Measurements from ENCODE around the gene AKR7A2.
"Not testable (repeated sequence)": the region's sequence is repeated elsewhere in the genome, so short reads cannot be mapped to it uniquely, and the experiment has no call there.

Gene AKR7A2

DNA sequence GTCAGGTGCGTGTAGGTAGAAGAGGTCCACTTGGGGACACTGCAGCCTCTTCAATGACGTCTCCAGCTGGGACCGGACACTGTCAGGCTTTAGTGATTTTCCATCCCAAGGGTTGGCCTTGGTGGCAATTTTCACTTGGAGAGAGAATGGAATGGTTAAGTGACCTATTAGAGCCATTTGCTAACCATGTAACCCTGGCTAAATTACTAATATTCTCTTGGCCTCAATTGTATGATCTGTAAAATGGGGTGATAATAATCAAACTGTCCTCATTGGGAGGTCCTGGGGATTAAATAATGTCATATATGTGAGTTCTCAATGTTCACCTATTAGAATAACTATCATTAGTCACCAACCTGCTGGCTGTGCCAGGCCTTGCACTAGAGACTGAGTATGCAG lies 3.4 kb downstream of the AKR7A2 start:
- H3K4me3 ChIP-seq (ENCODE audit: low read depth in 1 of 5, low read length in 5 of 5): no peak overlapping the region
- H3K27ac ChIP-seq (ENCODE audit: low read depth, low read length): no peak overlapping the region
- H3K9ac ChIP-seq (ENCODE audit: low read length in 5 of 5): no peak overlapping the region
- H3K4me1 ChIP-seq (ENCODE audit: control insufficient read depth in 5 of 5, insufficient read depth in 5 of 5, low read length in 5 of 5): peaks cover 13 to 43% (median 38%) of the 10 kb centered on the region in 5 donors
- H3K36me3 ChIP-seq (ENCODE audit: control insufficient read depth in 5 of 5, insufficient read depth in 5 of 5, low read length in 5 of 5): peaks cover 4 to 50% (median 48%) of the 10 kb centered on the region in 5 donors
- H3K9me3 ChIP-seq (ENCODE audit: control insufficient read depth in 5 of 5, low read length in 5 of 5): no peaks in the 10 kb centered on the region
- no peaks in the 10 kb centered on the region for H3K27me3 ChIP-seq (ENCODE audit: control insufficient read depth in 5 of 5, insufficient read depth in 4 of 5, low read length in 5 of 5)

DNA sequence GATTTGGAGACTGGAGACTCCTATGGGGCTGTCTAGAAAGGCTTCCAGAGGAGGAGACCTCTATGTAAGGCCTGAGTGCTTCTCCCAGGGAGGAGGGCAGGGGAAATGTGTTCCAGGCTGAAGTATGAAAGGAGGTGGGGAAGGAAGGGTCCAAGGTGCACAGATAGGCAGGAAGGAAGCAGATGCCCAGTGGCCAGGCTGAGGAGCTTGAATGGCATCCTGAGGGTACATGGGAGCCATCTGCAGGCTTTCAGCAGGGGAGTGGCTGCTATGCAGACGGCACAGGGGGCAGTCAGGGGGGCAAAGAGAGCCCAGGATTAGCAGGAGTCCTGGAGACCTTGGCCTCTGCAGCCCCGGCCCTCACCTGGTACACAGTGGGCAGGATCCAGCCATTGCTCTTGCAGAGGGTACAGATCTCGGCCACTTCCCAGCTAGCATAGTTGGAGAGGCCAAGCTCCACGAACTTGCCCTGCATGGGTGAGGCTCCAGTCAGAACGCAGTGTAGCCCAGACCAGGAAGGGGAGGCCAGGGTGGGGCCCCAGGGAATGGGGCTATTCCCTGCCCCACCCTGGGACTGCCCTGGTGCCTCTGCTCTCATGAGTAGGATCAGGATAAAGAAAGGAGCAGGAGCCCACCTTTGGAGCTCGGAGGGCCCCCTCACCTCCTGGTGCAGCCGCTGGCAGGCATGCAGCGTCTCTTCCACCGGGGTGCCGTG lies 4.0 kb downstream of the AKR7A2 start:
- H3K27me3 ChIP-seq (ENCODE audit: control insufficient read depth in 5 of 5, insufficient read depth in 4 of 5, low read length in 5 of 5): no peaks in the 10 kb centered on the region
- no peak overlapping the region for H3K27ac ChIP-seq (ENCODE audit: low read depth, low read length)
- no peak overlapping the region for H3K9ac ChIP-seq (ENCODE audit: low read length in 5 of 5)
- H3K4me3 ChIP-seq (ENCODE audit: low read depth in 1 of 5, low read length in 5 of 5): no peak overlapping the region
- no peaks in the 10 kb centered on the region for H3K9me3 ChIP-seq (ENCODE audit: control insufficient read depth in 5 of 5, low read length in 5 of 5)
- H3K36me3 ChIP-seq (ENCODE audit: control insufficient read depth in 5 of 5, insufficient read depth in 5 of 5, low read length in 5 of 5): peaks cover 4 to 56% (median 54%) of the 10 kb centered on the region in 5 donors
- peaks cover 11 to 37% (median 33%) of the 10 kb centered on the region in 5 donors for H3K4me1 ChIP-seq (ENCODE audit: control insufficient read depth in 5 of 5, insufficient read depth in 5 of 5, low read length in 5 of 5)

DNA sequence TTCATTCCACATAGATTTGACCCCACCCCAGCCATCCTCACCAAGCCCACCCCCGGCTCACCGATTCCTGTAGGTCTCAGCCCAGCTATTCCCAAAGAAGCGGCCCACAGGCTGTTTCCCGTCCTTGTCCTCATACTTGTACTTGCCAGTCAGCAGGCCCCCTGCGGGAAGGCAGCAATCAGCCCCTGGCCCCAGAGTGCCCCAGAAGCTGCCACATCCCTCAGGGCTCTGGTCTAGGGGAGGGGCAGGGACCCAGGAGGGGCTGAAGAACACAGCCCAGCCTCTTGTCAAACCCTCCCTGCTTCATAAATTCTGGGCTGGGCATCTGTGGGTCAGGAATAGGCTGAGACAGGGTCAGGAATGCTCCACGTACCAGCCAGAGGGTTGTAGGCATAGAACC lies 5.0 kb downstream of the AKR7A2 start:
- Histone ChIP-seq H3K9ac (ENCODE audit: low read length in 5 of 5) (no peak overlapping the region), H3K27ac (ENCODE audit: low read depth, low read length) (no peak overlapping the region), H3K9me3 (ENCODE audit: control insufficient read depth in 5 of 5, low read length in 5 of 5) (no peaks in the 10 kb centered on the region), H3K27me3 (ENCODE audit: control insufficient read depth in 5 of 5, insufficient read depth in 4 of 5, low read length in 5 of 5) (no peaks in the 10 kb centered on the region), H3K4me3 (ENCODE audit: low read depth in 1 of 5, low read length in 5 of 5) (no peak overlapping the region), H3K4me1 (ENCODE audit: control insufficient read depth in 5 of 5, insufficient read depth in 5 of 5, low read length in 5 of 5) (peaks cover 10 to 31% (median 28%) of the 10 kb centered on the region in 5 donors), H3K36me3 (ENCODE audit: control insufficient read depth in 5 of 5, insufficient read depth in 5 of 5, low read length in 5 of 5) (peaks cover 4 to 63% (median 61%) of the 10 kb centered on the region in 5 donors)

DNA sequence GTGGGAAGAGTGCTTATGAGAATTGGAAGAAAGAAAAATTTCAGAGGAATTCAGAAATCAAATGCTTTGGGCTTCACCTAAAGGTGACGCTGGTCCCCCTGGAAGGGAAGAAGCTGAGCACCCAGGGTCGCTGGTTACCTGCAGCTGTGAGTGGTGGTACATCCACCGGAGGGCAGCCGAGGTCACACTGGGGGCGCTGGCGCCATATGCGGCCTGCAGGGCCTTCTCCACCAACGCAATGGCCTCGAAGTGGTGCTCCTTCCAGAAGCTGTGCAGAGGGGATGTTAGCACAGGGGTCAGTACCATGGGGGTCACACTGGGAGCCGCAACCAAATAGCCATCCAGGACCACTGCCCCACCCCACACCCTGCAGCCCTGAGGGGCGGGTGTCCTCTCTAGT lies 6.1 kb downstream of the AKR7A2 start:
- Histone ChIP-seq H3K36me3 (ENCODE audit: control insufficient read depth in 5 of 5, insufficient read depth in 5 of 5, low read length in 5 of 5) (peaks cover 4 to 64% (median 61%) of the 10 kb centered on the region in 5 donors), H3K4me3 (ENCODE audit: low read depth in 1 of 5, low read length in 5 of 5) (no peak overlapping the region), H3K4me1 (ENCODE audit: control insufficient read depth in 5 of 5, insufficient read depth in 5 of 5, low read length in 5 of 5) (peaks cover 6 to 22% (median 18%) of the 10 kb centered on the region in 5 donors)

DNA sequence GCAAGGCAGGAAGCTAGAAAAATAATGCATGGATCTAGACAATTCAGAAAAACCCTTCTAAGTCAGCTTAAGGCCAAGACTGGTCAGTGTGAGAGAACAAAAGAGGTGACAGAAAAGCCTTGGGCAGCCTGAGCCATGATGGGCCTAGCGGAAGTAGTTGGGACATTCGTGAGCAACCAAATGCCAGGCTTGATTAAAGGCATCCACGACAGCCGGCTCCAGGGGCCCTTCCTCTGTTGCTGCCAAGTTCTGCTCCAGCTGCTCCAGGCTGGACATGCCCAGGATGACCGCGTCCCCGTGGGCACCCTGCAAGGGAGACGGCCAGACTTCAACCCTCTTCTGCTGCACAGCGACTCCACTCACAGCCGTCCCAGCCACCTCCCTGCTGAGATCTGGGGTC lies 7.9 kb downstream of the AKR7A2 start:
- H3K9ac ChIP-seq (ENCODE audit: low read length in 5 of 5); H3K27ac ChIP-seq (ENCODE audit: low read depth, low read length); H3K4me3 ChIP-seq (ENCODE audit: low read depth in 1 of 5, low read length in 5 of 5); H3K27me3 ChIP-seq (ENCODE audit: control insufficient read depth in 5 of 5, insufficient read depth in 4 of 5, low read length in 5 of 5); H3K4me1 ChIP-seq (ENCODE audit: control insufficient read depth in 5 of 5, insufficient read depth in 5 of 5, low read length in 5 of 5); H3K9me3 ChIP-seq (ENCODE audit: control insufficient read depth in 5 of 5, low read length in 5 of 5): not testable (repeated sequence)
- H3K36me3 ChIP-seq (ENCODE audit: control insufficient read depth in 5 of 5, insufficient read depth in 5 of 5, low read length in 5 of 5): peaks cover 4 to 64% (median 61%) of the 10 kb centered on the region in 5 donors

More for the DNA sequence above, 6.1 kb downstream of the AKR7A2 start:
- Histone ChIP-seq H3K27ac (ENCODE audit: low read depth, low read length) (no peak overlapping the region), H3K9ac (ENCODE audit: low read length in 5 of 5) (no peak overlapping the region), H3K27me3 (ENCODE audit: control insufficient read depth in 5 of 5, insufficient read depth in 4 of 5, low read length in 5 of 5) (no peaks in the 10 kb centered on the region), H3K9me3 (ENCODE audit: control insufficient read depth in 5 of 5, low read length in 5 of 5) (no peaks in the 10 kb centered on the region)

DNA sequence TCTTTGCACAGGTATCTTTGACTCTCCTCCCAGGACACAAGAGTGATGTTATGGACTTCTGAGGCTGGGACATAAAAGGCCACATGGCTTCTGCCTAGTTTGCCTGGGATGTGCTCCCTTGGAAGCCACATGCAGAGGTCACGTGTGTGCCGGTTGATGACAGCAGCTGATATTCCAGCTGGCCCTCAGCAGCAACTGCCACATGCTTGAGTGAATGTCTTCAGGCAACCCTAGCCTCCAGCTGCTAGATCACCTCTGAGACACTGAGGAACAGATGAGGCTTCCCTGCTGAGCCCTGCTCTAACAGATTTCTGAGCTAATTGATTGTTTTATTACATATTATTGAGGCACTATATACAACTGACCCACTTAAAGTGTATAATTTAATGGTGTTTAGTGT lies 11.7 kb downstream of the AKR7A2 start:
- Histone ChIP-seq H3K4me1 (ENCODE audit: control insufficient read depth in 5 of 5, insufficient read depth in 5 of 5, low read length in 5 of 5) (no peaks in the 10 kb centered on the region), H3K36me3 (ENCODE audit: control insufficient read depth in 5 of 5, insufficient read depth in 5 of 5, low read length in 5 of 5) (peaks cover 0 to 33% (median 28%) of the 10 kb centered on the region in 5 donors), H3K4me3 (ENCODE audit: low read depth in 1 of 5, low read length in 5 of 5) (no peak overlapping the region), H3K9ac (ENCODE audit: low read length in 5 of 5) (no peak overlapping the region), H3K27ac (ENCODE audit: low read depth, low read length) (no peak overlapping the region), H3K9me3 (ENCODE audit: control insufficient read depth in 5 of 5, low read length in 5 of 5) (peaks cover 0 to 3% (median 2%) of the 10 kb centered on the region in 5 donors), H3K27me3 (ENCODE audit: control insufficient read depth in 5 of 5, insufficient read depth in 4 of 5, low read length in 5 of 5) (no peaks in the 10 kb centered on the region)

DNA sequence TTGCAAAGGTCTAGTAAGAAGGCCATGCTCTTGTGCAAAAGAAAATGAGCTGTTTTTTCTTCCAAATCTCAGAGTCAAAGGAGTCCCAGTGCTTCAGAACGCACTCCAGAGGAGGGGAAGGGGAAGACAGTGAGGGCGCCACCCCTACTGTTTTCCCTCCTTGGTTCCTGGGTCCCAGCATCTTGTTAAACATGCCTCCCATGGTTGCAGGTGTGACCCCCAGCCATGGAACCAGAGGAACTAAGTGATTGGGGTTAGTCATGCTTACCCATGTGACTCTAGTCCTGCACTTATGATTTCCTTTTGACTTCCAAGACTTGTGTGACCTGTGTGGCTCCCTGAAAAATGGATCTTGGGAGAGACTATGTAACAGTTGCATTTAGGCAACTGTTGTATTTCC lies 17.3 kb downstream of the AKR7A2 start:
- no peak overlapping the region for H3K9ac ChIP-seq (ENCODE audit: low read length in 5 of 5)
- H3K4me1 ChIP-seq (ENCODE audit: control insufficient read depth in 5 of 5, insufficient read depth in 5 of 5, low read length in 5 of 5): no peaks in the 10 kb centered on the region
- H3K27me3 ChIP-seq (ENCODE audit: control insufficient read depth in 5 of 5, insufficient read depth in 4 of 5, low read length in 5 of 5): no peaks in the 10 kb centered on the region
- peaks cover 0 to 3% (median 0%) of the 10 kb centered on the region in 5 donors for H3K36me3 ChIP-seq (ENCODE audit: control insufficient read depth in 5 of 5, insufficient read depth in 5 of 5, low read length in 5 of 5)
- H3K4me3 ChIP-seq (ENCODE audit: low read depth in 1 of 5, low read length in 5 of 5): peak overlapping the region in 2 of 5 donors; percentile 4 to 11
- H3K9me3 ChIP-seq (ENCODE audit: control insufficient read depth in 5 of 5, low read length in 5 of 5): peaks cover 0 to 13% (median 12%) of the 10 kb centered on the region in 5 donors
- H3K27ac ChIP-seq (ENCODE audit: low read depth, low read length): no peak overlapping the region

DNA sequence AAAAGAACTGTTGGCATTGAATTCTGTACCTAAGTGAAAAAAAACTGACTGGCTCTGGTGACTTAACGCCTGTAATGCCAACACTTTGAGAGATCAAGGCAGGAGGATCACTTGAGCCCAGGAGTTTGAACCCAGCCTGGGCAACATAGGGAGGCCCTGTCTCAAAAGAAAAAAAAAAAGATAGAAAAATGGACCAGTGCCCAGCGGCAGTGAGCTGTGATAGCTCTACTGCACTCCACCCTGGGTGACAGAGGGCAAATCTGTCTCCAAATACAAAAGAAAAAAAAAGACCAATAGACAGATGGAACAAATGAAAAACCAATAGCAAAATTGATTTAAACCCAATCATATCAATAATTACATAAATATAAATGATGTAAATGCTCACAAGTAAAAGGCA lies 22.7 kb downstream of the AKR7A2 start:
- Histone ChIP-seq H3K4me3 (ENCODE audit: low read depth in 1 of 5, low read length in 5 of 5) (peak overlapping the region; percentile 63 to 72 (median 68)), H3K36me3 (ENCODE audit: control insufficient read depth in 5 of 5, insufficient read depth in 5 of 5, low read length in 5 of 5) (peaks cover 0 to 3% (median 0%) of the 10 kb centered on the region in 5 donors), H3K9ac (ENCODE audit: low read length in 5 of 5) (peak overlapping the region in 2 of 5 donors; percentile 41 to 68), H3K27ac (ENCODE audit: low read depth, low read length) (no peak overlapping the region), H3K4me1 (ENCODE audit: control insufficient read depth in 5 of 5, insufficient read depth in 5 of 5, low read length in 5 of 5) (peaks cover 0 to 13% (median 10%) of the 10 kb centered on the region in 5 donors), H3K27me3 (ENCODE audit: control insufficient read depth in 5 of 5, insufficient read depth in 4 of 5, low read length in 5 of 5) (no peaks in the 10 kb centered on the region), H3K9me3 (ENCODE audit: control insufficient read depth in 5 of 5, low read length in 5 of 5) (peaks cover 0 to 2% (median under 1%) of the 10 kb centered on the region in 5 donors)

DNA sequence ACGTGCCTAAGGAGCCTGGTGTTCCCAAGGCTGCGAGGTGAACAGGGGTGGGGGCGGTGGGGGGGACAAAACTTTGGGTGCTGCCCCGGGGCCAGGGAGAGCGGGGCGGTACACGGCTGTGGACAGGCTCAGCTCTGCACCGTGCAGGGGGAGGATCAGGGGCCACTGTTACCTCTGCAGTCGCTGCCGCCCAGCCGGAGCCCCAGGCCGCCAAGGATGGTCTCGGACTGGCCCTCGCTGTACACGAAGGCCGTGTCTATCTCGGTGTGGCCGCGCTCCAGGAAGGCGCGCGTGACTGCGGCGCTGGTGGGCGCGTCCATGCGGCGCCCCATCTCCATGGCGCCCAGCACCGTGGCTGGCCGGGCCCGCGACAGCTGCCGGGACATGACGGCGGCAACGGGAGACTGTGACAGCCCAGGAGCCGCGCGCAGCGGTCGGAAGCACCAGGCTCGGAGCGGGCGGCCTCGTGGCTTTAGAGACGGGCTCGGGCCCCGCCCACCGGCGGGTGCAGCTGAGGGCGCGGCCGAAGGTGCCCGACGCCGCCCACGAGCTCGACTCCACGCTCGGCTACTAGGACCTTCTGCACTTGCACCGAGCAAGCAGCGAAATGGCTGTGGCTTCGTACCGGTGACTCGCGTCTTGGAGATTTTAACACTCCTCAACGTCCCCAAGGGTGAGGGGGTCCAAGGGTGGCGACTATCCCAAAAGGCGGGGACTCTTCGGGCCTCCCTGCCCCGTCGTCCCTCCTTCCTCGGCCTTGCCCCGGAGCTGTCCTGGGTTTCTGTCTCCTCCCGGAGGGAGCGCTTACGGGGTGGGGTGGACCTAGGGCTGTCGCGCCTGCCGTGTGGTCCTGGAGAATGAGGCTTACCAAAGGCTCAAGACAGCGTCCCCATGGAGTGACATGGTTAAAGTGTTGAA lies 23.4 kb downstream of the AKR7A2 start, which contains the start of gene AKR7A3:
AKR7A3 (minus strand) TSS at position 447 of the 918 bp plus-strand sequence; CDS start at position 386, 61 bp downstream.
- not testable (repeated sequence) for H3K27me3 ChIP-seq (ENCODE audit: control insufficient read depth in 5 of 5, insufficient read depth in 4 of 5, low read length in 5 of 5); H3K36me3 ChIP-seq (ENCODE audit: control insufficient read depth in 5 of 5, insufficient read depth in 5 of 5, low read length in 5 of 5); H3K9me3 ChIP-seq (ENCODE audit: control insufficient read depth in 5 of 5, low read length in 5 of 5); H3K27ac ChIP-seq (ENCODE audit: low read depth, low read length)
- Histone ChIP-seq H3K4me1 (ENCODE audit: control insufficient read depth in 5 of 5, insufficient read depth in 5 of 5, low read length in 5 of 5) (peaks cover 0 to 13% (median 10%) of the 10 kb centered on the region in 5 donors), H3K4me3 (ENCODE audit: low read depth in 1 of 5, low read length in 5 of 5) (peak within 1 kb of the TSS; percentile 63 to 72 (median 68)), H3K9ac (ENCODE audit: low read length in 5 of 5) (peak within 1 kb of the TSS in 2 of 5 donors; percentile 41 to 68)
